Measurements from ENCODE around the gene PRDM5.

DNA sequence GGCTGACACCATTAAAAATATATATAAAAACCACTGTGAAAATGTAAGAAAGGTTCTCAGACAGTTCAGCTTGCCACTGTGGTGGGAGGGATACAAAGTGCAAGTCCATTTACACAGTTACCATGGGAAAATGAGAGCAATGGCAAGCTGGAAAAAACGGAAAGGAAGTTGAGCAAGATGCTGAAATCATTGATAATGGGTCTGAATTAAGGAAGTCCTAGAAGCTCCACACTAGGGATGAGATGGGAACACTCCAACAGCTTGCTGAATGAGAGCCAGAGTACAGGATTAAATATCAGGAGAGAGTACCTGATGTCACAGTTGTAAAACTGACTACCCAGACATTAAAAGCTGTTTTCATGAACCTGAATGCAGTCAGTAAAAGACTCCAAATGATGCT, 218.6 kb downstream of the PRDM5 start:
- TF ChIP-seq POLR2A (IDR thresholded peaks at IDR 0.05; ENCODE audit: low read depth, low read length) (no peak), POLR2AphosphoS5 (IDR thresholded peaks at IDR 0.05; ENCODE audit: low read depth, low read length) (no peak), TAF1 (IDR thresholded peaks at IDR 0.05; ENCODE audit: low read depth, low read length) (no peak), SPI1 (IDR thresholded peaks at IDR 0.05; ENCODE audit: low read depth, low read length) (no peak)

Data from GM12891 (cell line).